HFFc6 (cell line): ENCODE data around the gene TRAPPC1. TPM values are rescaled to one million over a fixed set of nuclear protein-coding genes. Genes with fewer than 3 reads are reported as not detected.

Source experiments
- DNase-seq: peaks from one replicate; pipeline ENCODE4 v3.0.0-alpha.2; 2018
- H3K27ac Mint-ChIP-seq: 2 replicates; pipeline ENCODE4 v1.8.0; 2020; ENCODE audit warnings: mild to moderate bottlenecking, mixed read lengths
- H3K27me3 Mint-ChIP-seq: 2 replicates; pipeline ENCODE4 v1.8.0; 2021; ENCODE audit warnings: mild to moderate bottlenecking, moderate library complexity, mixed read lengths; ENCODE audit not compliant: insufficient read depth
- H3K36me3 Mint-ChIP-seq: 2 replicates; pipeline ENCODE4 v1.8.0; 2021; ENCODE audit warnings: low read depth, mixed read lengths
- H3K4me1 Mint-ChIP-seq: 2 replicates; pipeline ENCODE4 v1.8.0; 2020; ENCODE audit warnings: low read depth, mixed read lengths
- H3K4me3 Mint-ChIP-seq: 2 replicates; pipeline ENCODE4 v1.8.0; 2020; ENCODE audit warnings: mild to moderate bottlenecking, moderate library complexity, mixed read lengths
- H3K9me3 Mint-ChIP-seq: 2 replicates; pipeline ENCODE4 v1.8.0; 2020; ENCODE audit warnings: mild to moderate bottlenecking, mixed read lengths
- CTCF ChIP-seq: fragments of 200-600 bp; sonication (generic); IDR thresholded peaks from 2 replicates; pipeline ENCODE4 v1.5.0; 2021; ENCODE audit warnings: antibody characterized with exemption, mild to moderate bottlenecking
- total RNA-seq, 6 experiments: library from RNA; stranded (reverse); fragmentation: NEBNext Ultra II Directional; extraction: Animal tissue kit (Norgen Biotek cat#: 25700); gene quantifications; 2 replicates in 1 of 6; 3 replicates in 5 of 6; pipeline ENCODE4 v1.2.3, GENCODE V29; 2021

The TRAPPC1 gene
- total RNA-seq, 6 experiments from 2014 or later = 244 to 309 (median 288) TPM

- DNase-seq = no peak
- H3K4me1 Mint-ChIP-seq = no peaks in the 10 kb centered on the region
Observed at GRCh38 chr17:7947651-7948050, 15.9 kb upstream of the TRAPPC1 start.

GRCh38 chr17:7946441-7946840 is 14.7 kb upstream of the TRAPPC1 start:
- no peak for DNase-seq
- no peak for TF ChIP-seq CTCF
- Mint-ChIP-seq H3K9me3 (no peaks in the 10 kb centered on the region), H3K4me3 (no peak overlapping the region), H3K27ac (no peak overlapping the region), H3K4me1 (no peaks in the 10 kb centered on the region), H3K36me3 (peaks cover 42% of the 10 kb centered on the region), H3K27me3 (peaks cover 1% of the 10 kb centered on the region; the same call in 1 of the 2 replicates)

More at GRCh38 chr17:7947651-7948050, 15.9 kb upstream of the TRAPPC1 start:
- Mint-ChIP-seq H3K36me3 (peaks cover 39% of the 10 kb centered on the region), H3K9me3 (no peaks in the 10 kb centered on the region), H3K4me3 (no peak overlapping the region), H3K27ac (no peak overlapping the region), H3K27me3 (peaks cover 1% of the 10 kb centered on the region; the same call in 1 of the 2 replicates)
- no peak for TF ChIP-seq CTCF

GRCh38 chr17:7945651-7946050 is 13.9 kb upstream of the TRAPPC1 start:
- peaks cover 47% of the 10 kb centered on the region for H3K36me3 Mint-ChIP-seq
- H3K9me3 Mint-ChIP-seq = no peaks in the 10 kb centered on the region
- H3K27ac Mint-ChIP-seq = no peak overlapping the region
- no peak overlapping the region for H3K4me3 Mint-ChIP-seq
- TF ChIP-seq CTCF = no peak
- no peak for DNase-seq
- no peaks in the 10 kb centered on the region for H3K4me1 Mint-ChIP-seq
- peaks cover 1% of the 10 kb centered on the region; the same call in 1 of the 2 replicates for H3K27me3 Mint-ChIP-seq

GRCh38 chr17:7944326-7944725 is 12.6 kb upstream of the TRAPPC1 start:
- no peak for TF ChIP-seq CTCF
- Mint-ChIP-seq H3K27me3 (peaks cover 1% of the 10 kb centered on the region; the same call in 1 of the 2 replicates), H3K27ac (no peak overlapping the region), H3K4me1 (no peaks in the 10 kb centered on the region), H3K36me3 (peaks cover 47% of the 10 kb centered on the region), H3K9me3 (no peaks in the 10 kb centered on the region), H3K4me3 (no peak overlapping the region)
- DNase-seq = no peak

- H3K36me3 Mint-ChIP-seq = peaks cover 37% of the 10 kb centered on the region
- no peak for TF ChIP-seq CTCF
- no peak overlapping the region for H3K27ac Mint-ChIP-seq
- H3K27me3 Mint-ChIP-seq = peaks cover under 1% of the 10 kb centered on the region; the same call in 1 of the 2 replicates
- no peak overlapping the region for H3K4me3 Mint-ChIP-seq
- H3K4me1 Mint-ChIP-seq = no peaks in the 10 kb centered on the region
- no peak for DNase-seq
- no peaks in the 10 kb centered on the region for H3K9me3 Mint-ChIP-seq
Observed at GRCh38 chr17:7943291-7943690, 11.5 kb upstream of the TRAPPC1 start.

- Mint-ChIP-seq H3K9me3 (no peaks in the 10 kb centered on the region), H3K4me1 (peaks cover 14% of the 10 kb centered on the region), H3K36me3 (peaks cover 41% of the 10 kb centered on the region), H3K27me3 (no peaks in the 10 kb centered on the region), H3K4me3 (no peak overlapping the region), H3K27ac (no peak overlapping the region)
- TF ChIP-seq CTCF = no peak
- DNase-seq = no peak
Observed at GRCh38 chr17:7940743-7941142, 9.0 kb upstream of the TRAPPC1 start.
